ENCODE results near the gene TRERF1.

DNA sequence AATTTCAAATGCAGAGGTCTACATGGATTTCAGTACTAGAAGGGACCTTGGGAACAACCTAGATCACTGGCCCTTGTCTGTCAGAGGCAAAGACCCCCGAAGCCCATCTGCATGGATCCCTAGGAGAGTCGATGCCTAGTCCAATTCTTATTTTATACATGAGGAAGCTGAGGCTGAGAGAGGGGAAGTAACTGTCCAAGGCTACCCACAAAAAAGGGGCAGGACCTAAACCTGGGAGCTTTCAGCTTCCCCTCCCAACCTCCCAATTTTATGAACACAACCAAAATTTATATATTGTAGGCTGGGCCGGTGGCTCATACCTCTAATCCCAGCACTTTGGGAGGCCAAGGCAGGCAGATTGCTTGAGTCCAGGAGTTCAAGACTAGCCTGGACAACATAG is 73.2 kb downstream of the TRERF1 start:
- TF ChIP-seq, protein P1, sequence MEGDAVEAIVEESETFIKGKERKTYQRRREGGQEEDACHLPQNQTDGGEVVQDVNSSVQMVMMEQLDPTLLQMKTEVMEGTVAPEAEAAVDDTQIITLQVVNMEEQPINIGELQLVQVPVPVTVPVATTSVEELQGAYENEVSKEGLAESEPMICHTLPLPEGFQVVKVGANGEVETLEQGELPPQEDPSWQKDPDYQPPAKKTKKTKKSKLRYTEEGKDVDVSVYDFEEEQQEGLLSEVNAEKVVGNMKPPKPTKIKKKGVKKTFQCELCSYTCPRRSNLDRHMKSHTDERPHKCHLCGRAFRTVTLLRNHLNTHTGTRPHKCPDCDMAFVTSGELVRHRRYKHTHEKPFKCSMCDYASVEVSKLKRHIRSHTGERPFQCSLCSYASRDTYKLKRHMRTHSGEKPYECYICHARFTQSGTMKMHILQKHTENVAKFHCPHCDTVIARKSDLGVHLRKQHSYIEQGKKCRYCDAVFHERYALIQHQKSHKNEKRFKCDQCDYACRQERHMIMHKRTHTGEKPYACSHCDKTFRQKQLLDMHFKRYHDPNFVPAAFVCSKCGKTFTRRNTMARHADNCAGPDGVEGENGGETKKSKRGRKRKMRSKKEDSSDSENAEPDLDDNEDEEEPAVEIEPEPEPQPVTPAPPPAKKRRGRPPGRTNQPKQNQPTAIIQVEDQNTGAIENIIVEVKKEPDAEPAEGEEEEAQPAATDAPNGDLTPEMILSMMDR (IDR thresholded peaks at IDR 0.05) = no peak
- no peak for TF ChIP-seq EZH2 (IDR thresholded peaks at IDR 0.05)
- no peak for TF ChIP-seq EZH2phosphoT487 (IDR thresholded peaks at IDR 0.05)
